NCI-H748 treated with DMSO at 0.1 percent for 48 hours (cell line): ENCODE measurements around the gene SRBD1.

Experiments
- DNase-seq: peaks from one replicate; lab custom pipeline; 2025; lab: John Stamatoyannopoulos, UW

The SRBD1 gene

GRCh38 chr2:45636008-45636407, 24.9 kb upstream of the SRBD1 start:
- no peak for DNase-seq

DNA sequence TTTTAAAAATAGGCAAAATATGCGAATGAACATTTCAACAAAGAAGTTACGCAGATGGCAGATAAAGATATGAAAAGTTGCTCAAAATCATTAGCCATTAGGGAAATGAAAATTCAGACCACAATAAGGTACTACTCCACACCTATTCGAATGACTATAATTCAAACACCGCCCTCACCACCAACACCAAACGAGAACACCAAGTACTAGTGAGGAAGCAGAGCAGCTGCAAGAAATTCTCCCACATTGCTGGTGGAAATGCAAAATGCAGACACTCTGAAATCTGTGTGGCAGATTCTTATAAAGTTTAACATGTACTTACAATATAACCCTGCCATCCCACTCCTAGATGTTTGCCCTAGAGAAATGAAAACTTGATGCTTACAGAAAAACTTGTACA, 23.2 kb upstream of the SRBD1 start:
- no peak for DNase-seq

DNA sequence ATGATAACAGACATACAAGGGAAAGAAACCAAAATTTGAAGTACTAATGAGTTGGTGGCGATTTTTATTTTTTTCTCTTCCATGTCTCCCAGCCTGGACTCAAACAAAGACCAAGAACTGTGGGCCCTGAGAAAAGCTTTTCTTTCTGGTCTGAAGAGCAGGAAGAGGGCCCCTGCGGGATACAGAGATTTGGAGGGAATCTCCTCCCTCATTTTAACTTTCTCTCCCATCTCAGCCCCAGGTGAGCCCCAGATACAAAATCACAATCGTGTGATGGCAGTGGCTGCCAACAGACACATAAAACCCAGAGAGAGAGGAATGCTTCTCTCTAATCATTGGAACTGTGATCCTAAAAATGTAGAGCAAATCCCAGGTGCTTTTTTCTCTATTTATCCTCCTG, 20.9 kb upstream of the SRBD1 start:
- no peak for DNase-seq

DNA sequence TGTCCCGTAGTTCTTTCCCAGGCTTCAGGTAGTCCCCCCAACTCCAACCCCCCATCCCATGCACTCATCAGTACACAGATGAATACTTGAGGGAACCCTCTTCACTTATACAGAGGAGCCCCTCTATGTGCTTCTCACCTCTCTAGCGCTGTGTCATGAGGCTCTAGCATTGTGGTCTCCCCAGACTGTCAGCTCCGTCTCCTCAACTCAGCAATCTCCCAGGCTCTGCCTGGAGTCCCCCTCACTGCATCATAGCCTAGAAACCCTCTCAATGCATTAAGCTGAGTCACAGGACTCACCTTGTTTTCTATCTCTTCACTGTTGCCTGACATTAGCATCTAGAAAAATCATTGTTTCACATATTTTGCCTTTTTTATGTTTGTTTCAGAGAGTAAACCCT, 20.3 kb upstream of the SRBD1 start:
- DNase-seq: no peak

GRCh38 chr2:45629971-45630370, 18.9 kb upstream of the SRBD1 start:
- no peak for DNase-seq

DNA sequence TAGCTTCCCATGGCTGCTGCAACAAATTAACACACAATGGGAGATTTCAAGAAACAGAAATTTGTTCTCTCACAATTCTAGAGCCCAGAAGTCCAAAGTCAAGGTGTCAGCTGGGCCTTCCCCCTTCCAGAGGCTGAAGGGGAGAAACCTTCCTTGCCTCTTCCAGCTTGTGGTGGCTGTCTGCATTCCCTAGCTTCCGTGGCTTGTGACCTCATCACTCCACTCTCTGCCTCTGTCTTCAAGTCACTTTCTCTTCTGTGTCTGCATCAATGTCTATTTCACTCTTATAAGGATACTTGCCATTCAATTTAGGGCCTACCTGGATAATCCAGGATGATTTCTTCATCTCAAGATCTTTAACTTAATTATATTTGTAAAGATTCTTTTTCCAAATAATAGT, 16.8 kb upstream of the SRBD1 start:
- no peak for DNase-seq

DNA sequence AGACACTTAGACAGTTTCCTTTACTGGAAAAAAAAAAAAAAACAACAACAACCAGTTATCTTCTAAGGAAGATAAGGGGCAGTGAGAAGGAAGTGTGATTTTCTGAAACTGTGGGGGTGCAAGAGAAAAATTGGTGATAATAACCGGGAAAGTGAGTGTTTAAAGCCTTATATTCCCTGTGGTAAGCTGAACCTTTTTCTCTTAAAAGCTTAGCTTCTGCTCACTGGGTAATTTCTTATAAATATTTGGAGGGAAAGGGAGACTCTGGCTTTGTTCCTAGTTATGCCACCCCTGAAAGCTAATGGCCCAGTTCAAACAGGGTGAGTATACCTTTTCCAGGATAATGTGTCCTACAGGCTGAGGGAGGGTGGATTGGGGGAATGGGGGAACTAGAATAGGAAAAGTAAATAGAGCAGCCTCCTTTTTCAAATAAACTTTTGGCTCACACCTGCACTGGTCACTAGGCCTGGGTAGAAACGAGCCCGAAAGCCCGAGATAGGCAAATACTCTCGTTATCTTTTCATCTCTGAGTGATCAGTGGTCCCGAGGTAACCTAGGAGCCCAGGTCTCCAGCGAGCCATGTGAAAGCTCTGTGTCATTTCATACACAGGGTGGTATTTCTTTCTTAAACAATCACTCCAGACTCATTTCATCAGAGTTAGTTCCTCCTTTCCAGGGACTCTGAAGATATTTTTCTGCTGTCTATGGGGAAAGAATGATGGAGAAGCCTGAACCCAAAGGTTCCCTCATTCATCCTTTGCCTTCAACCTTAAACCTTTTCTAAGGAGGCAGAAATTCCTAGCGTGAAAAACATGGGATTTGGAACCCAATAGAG, 15.5 kb upstream of the SRBD1 start:
- DNase-seq: peak; percentile 17

DNA sequence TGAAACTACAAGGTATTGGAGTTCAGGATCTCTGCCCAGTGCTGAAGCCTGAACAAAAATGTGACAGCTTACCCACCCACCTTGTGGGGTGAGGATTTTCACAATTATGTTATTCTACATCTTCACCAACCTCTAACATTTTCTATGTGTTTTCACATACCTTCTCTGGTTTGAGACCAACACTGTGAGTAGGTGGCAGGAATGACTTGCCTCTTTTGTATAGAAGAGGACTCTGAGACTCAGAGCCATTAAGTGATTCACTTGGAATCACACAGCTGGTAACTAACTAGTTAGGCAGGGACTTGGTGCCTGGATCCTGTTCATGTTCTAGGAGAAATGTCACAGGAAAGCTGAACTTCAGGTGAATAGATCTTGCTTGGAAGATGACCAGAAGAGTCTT, 14.8 kb upstream of the SRBD1 start:
- no peak for DNase-seq

DNA sequence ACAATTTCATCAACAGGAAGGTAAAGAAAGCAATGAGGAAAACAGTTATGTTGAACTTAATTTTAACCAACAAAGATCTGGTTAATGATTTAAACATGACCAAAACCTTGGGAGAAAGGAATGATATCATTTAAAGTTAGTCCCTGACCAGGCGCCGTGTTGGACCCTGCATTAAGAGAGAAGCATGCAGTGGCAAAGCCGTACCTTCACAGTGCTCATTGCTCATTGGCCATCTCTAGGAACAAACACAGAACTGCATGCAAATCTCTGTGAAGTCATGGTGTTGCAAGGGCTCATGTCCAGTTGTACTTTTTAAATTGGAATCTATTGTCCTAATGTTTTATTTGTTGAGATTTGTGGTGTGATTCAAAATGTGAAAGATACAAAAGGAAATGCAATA, 12.0 kb upstream of the SRBD1 start:
- DNase-seq: no peak

DNA sequence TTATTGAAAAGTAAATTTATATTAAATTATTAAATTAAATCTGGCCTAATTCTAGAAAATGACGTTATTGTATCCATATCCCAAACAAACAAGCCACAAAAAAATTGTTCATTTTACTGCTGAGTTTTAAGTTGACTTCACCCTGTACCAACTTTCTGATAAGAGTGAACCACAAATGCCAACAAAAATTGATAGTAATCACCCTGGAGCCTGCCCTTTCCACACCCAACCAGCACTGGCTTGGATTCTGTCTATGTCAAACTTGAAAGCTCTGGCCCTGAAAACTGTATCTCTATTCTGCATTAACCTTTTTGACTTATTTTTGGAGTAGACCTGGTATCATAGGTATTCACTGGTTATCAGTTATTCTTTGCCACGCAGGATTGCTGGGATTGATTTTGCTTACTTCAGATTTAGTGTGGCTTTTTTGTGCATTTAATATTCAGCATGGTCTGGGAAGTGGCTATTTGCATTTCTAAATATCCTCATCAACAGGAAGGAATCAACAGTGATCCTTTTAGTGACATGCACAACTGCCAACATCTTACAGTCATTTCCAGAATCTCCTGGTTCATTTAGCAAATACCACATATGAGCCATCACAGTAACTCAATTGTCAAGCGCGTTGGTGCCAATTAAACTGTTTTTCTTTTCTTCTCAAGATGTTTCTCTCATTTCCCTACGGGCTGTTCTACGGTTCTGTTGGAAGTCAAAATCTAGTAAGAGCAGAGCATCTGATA, 11.4 kb upstream of the SRBD1 start:
- DNase-seq: no peak

DNA sequence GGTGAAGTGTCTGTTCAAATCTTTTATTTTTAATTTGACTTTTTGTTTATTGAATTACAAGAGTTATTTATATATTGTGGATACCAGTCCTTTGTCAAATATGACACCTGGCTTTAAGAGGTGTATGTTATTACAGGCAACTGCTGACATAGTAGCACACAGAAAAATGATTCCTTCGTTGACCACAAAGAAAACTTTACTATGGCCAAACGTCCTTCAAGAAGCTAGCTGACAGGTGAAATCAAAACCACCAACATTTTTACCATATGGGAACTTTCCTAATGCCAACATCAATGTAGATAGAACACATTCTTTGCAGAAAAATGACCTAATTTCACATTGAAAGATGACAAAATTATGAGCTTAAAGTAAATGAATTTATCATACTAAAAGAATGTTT, 6.4 kb upstream of the SRBD1 start:
- DNase-seq: no peak

GRCh38 chr2:45616658-45617411, 5.8 kb upstream of the SRBD1 start:
- no peak for DNase-seq

GRCh38 chr2:45614871-45615415, 3.9 kb upstream of the SRBD1 start:
- no peak for DNase-seq

DNA sequence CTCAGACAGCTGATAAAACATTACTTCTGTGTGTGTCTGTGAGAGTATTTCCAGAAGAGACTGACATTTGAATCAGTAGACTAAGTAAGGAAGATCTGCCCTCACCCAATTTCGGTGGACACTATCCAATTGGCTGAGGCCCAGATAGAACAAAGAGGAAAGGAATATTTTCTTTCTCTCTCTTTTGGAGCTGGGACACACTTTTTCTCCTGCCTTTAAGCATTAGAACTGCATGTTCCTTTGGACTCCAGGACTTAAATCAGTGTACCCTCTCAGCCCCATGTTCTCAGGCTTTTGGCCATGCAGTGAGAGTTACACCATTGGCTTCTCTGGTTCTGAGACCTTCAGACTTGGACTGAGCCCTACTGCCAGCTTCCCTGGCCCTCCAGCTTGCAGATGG, 3.3 kb upstream of the SRBD1 start:
- no peak for DNase-seq

DNA sequence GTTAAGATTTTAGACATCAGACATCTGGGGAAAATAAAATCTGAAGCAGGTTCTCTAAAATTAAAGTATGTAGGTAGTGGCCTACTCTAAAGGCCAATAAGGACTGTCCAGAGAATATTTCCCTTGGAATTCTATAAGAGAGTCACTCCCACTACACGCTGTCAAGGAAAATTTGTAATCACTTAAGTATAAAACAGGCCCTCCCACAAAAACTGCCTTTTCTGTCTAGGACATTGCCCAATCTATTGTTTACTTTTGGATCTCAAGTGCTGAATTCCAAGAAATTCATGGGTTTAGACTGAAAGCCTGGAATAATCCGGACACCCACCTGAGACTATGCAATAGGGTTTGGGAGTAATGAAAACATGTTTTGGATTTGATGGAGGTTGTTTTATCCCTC, 1.7 kb upstream of the SRBD1 start:
- DNase-seq: no peak

GRCh38 chr2:45612285-45612684, 1.2 kb upstream of the SRBD1 start:
- DNase-seq: no peak

- DNase-seq: peak; percentile 6
These were observed 617 bp downstream of the SRBD1 start for GRCh38 chr2:45610281-45611019.

GRCh38 chr2:45607701-45608100, 3.4 kb downstream of the SRBD1 start:
- no peak for DNase-seq

- no peak for DNase-seq
These were observed 4.3 kb downstream of the SRBD1 start for GRCh38 chr2:45606796-45607195.

DNA sequence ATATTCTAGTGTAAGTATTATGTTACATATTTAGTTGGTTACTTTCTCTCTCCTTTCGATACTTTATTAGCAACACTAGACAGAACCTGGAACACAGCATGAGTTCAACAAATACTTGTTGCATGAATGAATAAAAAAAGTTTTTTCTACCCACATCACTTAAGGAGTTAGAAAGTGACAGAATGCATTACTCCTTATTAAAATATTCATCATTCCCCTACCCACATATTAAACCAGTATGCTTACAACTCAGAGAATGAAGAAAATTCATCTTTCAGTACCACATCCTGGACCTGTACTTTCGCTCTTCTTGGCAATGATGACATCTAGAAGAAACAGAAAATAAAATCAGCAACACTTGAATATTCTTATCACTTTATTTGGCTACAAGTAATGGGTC, 6.0 kb downstream of the SRBD1 start:
- no peak for DNase-seq

DNA sequence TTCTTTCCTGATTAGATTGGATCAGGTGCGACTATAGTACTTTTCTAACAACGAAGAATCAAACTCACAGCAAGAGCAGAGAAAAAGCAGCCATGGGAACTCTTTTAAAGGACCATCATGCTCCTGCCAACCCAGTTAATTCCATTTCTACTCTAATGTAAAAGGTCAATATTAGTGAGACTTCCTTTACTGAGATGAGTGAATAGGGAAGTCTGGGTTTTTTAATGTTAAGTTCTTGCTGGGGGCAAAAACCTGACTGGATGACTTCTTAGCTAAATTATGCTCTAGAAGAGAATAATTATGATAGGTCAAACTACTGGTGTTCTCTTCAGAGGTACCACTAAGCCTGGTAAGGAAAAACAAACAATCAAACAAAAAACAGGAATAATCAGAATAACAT, 8.4 kb downstream of the SRBD1 start:
- no peak for DNase-seq

DNA sequence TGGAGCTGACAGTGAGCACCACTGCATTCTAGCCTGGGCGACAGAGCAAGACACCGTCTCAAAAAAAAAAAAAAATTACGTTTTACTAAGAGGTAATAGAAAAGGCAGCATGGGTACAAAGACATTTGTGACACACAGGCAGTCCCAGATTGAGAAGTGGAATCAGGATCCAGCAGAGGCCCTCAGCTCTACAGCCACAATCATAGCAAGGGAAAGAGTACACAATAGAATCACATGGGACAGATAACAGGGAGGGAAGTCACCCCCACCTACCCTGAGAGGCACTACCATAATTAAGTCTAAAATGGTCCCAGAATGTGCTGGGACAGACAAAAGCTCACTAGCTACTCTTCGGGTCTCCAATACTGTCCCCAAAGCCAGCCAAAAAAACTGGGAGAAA, 12.5 kb downstream of the SRBD1 start:
- no peak for DNase-seq
